KG1 (cell line): ENCODE data around the gene MUC5AC.
"Not testable (repeated sequence)": the region's sequence is repeated elsewhere in the genome, so short reads cannot be mapped to it uniquely, and the experiment has no call there.

Experiments used
- DNase-seq: peaks from one replicate; lab custom pipeline; 2025; lab: John Stamatoyannopoulos, UW

Gene MUC5AC

GRCh38 chr11:1147792-1148191 lies 10.0 kb upstream of the MUC5AC start:
- no peak for DNase-seq

DNA sequence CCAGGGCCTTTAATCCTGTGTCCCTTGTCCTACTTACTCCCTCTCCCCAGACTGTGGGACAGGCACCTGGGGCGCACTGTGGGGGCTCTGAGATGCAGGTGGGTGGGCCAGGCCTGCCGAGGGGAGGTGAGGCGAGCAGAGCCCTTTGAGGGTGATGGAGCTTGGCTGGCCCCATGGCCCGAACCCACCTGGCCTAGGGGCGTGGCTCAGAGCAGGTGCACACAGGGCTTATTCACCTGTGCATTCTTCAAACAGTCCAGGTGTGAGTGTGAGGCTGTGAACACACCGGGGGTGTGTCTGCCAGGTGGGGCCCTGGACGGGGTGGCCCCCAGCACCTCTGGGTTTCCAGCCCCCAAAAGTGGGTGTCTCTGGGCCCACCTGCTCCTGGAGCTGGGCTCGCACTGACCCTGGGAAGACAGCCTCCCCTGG lies 9.0 kb upstream of the MUC5AC start:
- no peak for DNase-seq

- no peak for DNase-seq
These were observed 8.2 kb upstream of the MUC5AC start for GRCh38 chr11:1149545-1149944.

GRCh38 chr11:1150116-1150515 lies 7.6 kb upstream of the MUC5AC start:
- DNase-seq, result no peak

- DNase-seq, result no peak
These were observed 6.9 kb upstream of the MUC5AC start for GRCh38 chr11:1150769-1151365.

- no peak for DNase-seq
These were observed 6.1 kb upstream of the MUC5AC start for GRCh38 chr11:1151366-1152315.

- peak; percentile 11 for DNase-seq
These were observed 5.2 kb upstream of the MUC5AC start for GRCh38 chr11:1152316-1153104.

DNA sequence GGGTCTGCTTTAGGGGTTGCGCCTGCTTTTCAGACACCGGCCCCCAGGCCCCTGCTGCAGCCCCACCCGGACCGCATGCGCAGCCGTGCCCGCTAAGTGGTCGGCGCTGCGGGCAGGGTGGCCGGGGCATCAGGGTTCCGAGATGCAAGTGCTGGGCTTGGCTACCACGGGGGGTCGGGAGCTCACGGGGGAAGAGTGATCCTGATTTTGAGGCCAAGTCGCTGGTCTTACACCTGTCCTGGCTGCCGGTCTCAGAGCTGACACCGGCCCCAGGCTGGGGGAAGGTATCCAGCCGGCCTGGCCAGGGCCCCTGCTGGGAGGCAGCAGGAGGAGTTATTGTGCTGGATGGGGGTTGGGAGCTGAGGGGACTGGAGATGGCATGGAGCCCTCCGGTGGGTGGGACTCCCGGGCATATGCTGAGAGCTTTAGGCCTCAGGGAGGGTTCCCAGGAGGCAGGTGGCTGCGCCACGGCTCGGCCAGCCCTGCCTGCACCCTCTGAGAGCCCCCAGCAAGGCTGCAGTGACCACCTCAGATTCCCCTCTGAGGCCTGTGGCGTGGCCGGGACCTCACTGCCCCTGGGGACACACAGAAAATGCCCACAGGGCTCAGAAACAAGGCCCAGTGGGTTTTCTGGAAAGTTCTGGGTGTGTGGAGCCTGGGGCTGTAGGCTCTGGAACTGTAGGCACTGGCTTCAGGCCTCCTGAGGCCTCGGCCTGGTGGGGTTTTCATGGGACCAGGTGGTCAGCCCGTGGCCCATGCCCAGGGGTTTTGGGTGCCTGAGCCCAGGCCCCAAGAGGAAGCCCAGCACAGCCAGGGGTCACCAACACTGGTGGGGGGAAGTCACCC lies 4.4 kb upstream of the MUC5AC start:
- DNase-seq, result no peak

- DNase-seq, result no peak
These were observed 3.7 kb upstream of the MUC5AC start for GRCh38 chr11:1153951-1154493.

DNA sequence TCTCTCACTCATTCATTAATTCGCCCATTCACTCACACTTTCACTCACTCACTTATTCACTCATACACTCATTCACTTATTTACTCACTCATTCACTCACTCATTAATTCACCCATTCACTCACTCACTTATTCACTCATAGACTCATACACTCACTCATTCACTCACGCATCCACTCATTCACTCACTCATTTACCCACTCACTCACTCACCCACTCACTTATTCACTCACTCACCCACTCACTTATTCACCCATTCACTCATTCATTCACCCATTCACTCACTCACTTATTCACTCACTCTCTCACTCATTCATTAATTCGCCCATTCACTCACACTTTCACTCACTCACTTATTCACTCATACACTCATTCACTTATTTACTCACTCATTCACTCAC lies 3.1 kb upstream of the MUC5AC start:
- DNase-seq, result not testable (repeated sequence)

DNA sequence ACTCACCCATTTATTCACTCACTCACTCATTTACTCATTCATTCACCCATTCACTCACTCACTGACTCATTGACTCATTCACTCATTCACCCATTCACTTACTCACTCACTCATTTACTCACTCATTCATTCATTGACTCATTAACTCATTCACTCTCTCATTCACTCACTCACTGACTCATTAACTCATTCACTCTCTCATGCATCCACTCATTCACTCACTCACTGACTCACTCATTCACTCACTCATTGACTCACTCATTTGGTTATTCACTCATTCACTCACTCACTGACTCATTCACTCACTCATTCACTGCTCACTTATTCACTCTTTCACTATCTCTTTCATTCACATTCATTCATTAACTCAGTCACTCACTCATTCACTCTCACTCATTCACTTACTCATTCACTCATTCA lies 2.5 kb upstream of the MUC5AC start:
- no peak for DNase-seq

DNA sequence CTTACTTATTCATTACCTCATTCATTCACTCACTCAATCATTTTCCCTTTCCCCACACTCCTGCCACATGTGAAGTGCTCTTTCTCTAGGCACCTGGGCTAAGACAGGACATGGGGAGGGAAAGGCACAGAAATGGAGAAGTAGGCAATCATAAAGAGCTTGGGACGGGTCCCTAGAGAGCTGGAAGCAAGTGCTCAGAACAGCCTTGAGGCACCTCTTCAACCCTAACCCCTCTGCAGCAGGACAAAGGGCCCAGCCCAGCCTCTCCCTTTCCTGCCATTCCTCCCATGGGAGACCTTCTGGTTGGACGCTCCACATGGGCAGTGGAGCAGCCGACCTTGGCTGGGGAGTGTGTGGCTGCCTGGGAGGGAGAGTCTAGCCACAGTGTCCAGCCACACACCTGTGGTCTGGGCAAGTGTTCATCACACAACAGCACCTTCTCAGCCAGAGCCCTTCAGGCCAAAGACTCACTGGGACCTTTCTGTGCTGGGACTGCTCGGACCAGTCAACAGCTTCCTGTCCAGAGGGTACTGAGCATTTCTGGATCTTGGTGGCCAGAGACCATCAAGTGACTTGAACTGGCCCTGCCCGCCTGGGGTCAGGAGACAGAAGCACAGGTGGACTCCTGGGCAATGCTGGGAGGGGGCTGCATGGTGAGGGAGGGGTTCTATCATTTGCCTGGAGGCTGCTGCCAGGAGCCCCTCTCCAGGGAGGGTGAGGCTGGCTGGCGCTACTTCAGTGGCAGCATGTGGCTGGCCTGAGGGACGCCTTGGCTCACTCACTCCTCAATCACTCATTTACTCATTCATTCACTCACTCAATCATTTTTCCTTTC lies 1.0 kb upstream of the MUC5AC start:
- DNase-seq, result no peak

DNA sequence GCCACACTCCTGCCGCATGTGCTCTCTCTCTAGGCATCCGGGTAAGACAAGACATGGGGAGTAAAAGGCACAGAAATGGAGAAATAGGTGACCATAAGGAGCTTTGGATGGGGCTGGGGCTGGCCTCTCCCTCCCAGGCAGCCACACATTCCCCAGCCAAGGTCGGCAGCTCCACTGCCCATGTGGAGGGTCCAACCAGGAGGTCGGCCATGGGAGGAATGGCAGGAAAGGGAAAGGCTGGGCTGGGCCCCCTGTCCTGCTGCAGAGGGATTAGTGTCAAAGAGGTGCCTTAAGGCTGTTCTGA lies 460 bp upstream of the MUC5AC start:
- DNase-seq, result no peak

DNA sequence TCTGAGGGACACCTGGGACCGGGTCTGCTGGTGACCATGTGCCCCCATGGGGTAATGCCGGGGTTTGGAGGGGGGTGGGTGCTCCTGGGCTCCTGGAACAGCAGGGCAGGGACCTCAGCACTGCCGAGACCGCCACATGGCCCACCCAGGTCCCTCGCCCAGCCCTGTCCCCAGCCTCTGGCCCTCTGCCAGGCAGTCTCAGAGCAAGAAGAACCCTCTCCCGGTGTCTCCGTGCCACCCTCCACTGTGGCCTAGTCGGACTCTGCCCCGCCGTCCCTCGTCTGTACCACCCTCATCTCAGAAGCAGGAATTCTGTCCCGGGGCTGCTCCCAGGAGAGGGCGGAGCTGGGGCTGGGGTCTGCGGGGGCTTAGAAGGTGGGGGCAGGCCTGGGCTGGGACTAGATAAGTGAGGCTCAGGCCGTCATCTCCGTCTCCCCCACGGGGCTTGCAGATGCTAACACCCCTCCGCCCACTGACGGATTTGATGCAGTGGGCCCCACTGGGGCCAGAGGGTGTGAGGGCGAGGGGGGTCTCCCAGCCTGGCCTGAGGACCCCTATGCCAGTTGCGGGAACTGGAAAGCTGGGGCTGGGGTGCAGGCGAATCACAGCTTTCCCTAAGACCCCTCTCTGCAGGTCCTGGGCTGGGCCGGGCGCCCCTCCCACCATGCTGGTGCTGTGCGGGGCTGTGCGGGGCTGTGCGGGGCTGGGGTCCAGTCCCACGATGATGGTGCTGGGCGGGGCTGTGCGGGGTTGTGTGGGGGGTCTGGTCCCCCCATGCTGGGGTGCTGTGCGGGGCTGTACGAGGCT lies 1.1 kb downstream of the MUC5AC start:
- no peak for DNase-seq

DNA sequence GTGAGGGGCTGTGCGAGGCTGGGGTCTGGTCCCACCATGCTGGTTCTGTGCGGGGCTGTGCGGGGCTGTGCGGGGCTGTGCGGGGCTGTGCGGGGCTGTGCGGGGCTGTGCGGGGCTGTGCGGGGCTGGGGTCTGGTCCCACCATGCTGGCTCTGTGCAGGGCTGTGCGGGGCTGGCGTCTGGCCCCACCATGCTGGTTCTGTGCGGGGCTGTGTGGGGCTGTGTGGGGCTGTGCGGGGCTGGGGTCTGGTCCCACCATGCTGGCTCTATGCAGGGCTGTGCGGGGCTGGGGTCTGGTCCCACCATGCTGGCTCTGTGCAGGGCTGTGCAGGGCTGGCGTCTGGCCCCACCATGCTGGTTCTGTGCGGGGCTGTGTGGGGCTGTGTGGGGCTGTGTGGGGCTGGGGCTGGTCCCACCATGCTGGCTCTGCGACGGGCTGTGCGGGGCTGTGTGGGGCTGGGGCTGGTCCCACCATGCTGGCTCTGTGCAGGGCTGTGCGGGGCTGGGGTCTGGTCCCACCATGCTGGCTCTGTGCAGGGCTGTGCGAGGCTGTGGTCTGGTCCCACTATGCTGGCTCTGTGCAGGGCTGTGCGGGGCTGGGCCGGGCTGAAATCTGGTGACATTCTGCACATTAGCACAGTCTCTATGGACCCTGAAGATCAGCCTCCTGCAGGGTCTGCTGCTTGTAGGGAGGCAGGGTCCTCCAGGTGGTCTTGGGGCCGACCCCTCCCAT lies 1.9 kb downstream of the MUC5AC start:
- DNase-seq, result not testable (repeated sequence)

GRCh38 chr11:1160231-1161101 lies 2.7 kb downstream of the MUC5AC start:
- DNase-seq, result no peak

DNA sequence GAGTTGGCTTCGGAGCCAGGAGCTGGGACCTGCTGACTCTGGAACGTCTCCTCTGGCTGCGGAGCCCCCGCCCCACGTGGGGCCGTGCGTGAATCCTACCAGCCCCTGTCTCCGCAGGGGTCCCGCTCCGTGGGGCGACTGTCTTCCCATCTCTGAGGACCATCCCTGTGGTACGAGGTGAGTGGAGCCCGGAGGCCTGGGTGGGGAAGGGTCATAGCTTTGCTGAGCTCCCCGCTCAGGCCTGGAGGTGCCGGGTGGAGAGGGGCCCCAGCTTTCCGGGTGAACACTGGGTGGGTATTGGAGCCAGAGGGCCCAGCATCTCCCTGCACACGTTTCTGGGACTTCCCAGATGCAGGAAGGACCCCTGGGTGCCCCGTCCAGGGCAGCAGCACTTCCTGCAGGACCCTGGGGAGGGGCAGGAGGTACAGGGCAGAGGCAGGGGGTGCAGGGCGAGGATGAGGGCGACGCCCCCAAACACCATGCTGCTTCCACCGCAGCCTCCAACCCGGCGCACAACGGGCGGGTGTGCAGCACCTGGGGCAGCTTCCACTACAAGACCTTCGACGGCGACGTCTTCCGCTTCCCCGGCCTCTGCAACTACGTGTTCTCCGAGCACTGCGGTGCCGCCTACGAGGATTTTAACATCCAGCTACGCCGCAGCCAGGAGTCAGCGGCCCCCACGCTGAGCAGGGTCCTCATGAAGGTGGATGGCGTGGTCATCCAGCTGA lies 3.8 kb downstream of the MUC5AC start:
- DNase-seq, result no peak

- DNase-seq, result no peak
These were observed 4.4 kb downstream of the MUC5AC start for GRCh38 chr11:1162138-1162475.
